Neural progenitor cell (in vitro differentiated cells): Measurements from ENCODE around the gene TBL1X. TPM values are rescaled to one million over a fixed set of nuclear protein-coding genes. Genes with fewer than 3 reads are reported as not detected.
A peak's percentile ranks its signal among the peaks of the same experiment; 100 is the strongest.

Source experiments
- DNase-seq: peaks from one replicate; pipeline ENCODE4 v3.0.0-alpha.2; 2016; ENCODE audit warnings: low spot score
- H2AFZ ChIP-seq: fragments of 200-600 bp; sonication (generic); replicated peaks from 2 replicates; pipeline ENCODE4 v1.6.1; 2016; ENCODE audit warnings: antibody characterized with exemption
- H3F3A ChIP-seq: fragments of 200-600 bp; sonication (generic); 2 replicates; pipeline ENCODE4 v1.6.1; 2016; ENCODE audit warnings: antibody characterized with exemption, low read depth
- H3K27ac ChIP-seq: fragments of 200-600 bp; sonication (generic); 2 replicates; pipeline ENCODE4 v1.5.1; 2016; ENCODE audit warnings: mild to moderate bottlenecking
- H3K27me3 ChIP-seq: fragments of 200-600 bp; sonication (generic); 2 replicates; pipeline ENCODE4 v1.6.1; 2016; ENCODE audit warnings: mild to moderate bottlenecking, moderate library complexity
- H3K36me3 ChIP-seq: fragments of 200-600 bp; sonication (generic); 2 replicates; pipeline ENCODE4 v1.5.1; 2016
- H3K4me1 ChIP-seq: fragments of 200-600 bp; sonication (generic); 2 replicates; pipeline ENCODE4 v1.6.1; 2016; ENCODE audit warnings: mixed run types
- H3K4me2 ChIP-seq: fragments of 200-600 bp; sonication (generic); 2 replicates; pipeline ENCODE4 v1.6.1; 2016
- H3K4me3 ChIP-seq: fragments of 200-600 bp; sonication (generic); 2 replicates; pipeline ENCODE4 v1.5.1; 2016
- H3K79me2 ChIP-seq: fragments of 200-600 bp; sonication (generic); 2 replicates; pipeline ENCODE4 v1.6.1; 2016; ENCODE audit warnings: low read depth
- H3K9ac ChIP-seq: fragments of 200-600 bp; sonication (generic); 2 replicates; pipeline ENCODE4 v1.6.1; 2016
- H3K9me3 ChIP-seq: fragments of 200-600 bp; sonication (generic); 2 replicates; pipeline ENCODE4 v1.5.1; 2016; ENCODE audit warnings: low read depth
- H4K20me1 ChIP-seq: fragments of 200-600 bp; sonication (generic); 2 replicates; pipeline ENCODE4 v1.6.1; 2016; ENCODE audit warnings: low read depth
- H3K27ac Mint-ChIP-seq: 3 replicates; pipeline ENCODE4 v1.8.0; 2021; ENCODE audit warnings: mixed read lengths
- H3K27me3 Mint-ChIP-seq: 2 replicates; pipeline ENCODE4 v1.8.0; 2022; ENCODE audit warnings: low read depth, mild to moderate bottlenecking, inconsistent platforms, moderate library complexity, mixed read lengths; ENCODE audit not compliant: insufficient read depth
- H3K36me3 Mint-ChIP-seq: 3 replicates; pipeline ENCODE4 v1.8.0; 2021; ENCODE audit warnings: mixed read lengths
- H3K4me1 Mint-ChIP-seq: 3 replicates; pipeline ENCODE4 v1.8.0; 2021; ENCODE audit warnings: mixed read lengths
- H3K4me3 Mint-ChIP-seq: 3 replicates; pipeline ENCODE4 v1.8.0; 2021; ENCODE audit warnings: mild to moderate bottlenecking, moderate library complexity, mixed read lengths
- H3K9me3 Mint-ChIP-seq: 3 replicates; pipeline ENCODE4 v1.8.0; 2020; ENCODE audit warnings: mixed read lengths
- CTCF ChIP-seq: fragments of 200-600 bp; sonication (generic); IDR thresholded peaks from 2 replicates; pipeline ENCODE4 v1.5.1; 2017; ENCODE audit warnings: antibody characterized with exemption, mild to moderate bottlenecking
- EZH2 ChIP-seq: fragments of 200-600 bp; sonication (generic); IDR thresholded peaks from 2 replicates; pipeline ENCODE4 v1.6.1; 2017; ENCODE audit warnings: antibody characterized with exemption, mild to moderate bottlenecking, moderate library complexity
- EZH2phosphoT487 ChIP-seq: fragments of 200-600 bp; sonication (generic); IDR thresholded peaks from 2 replicates; pipeline ENCODE4 v1.6.1; 2017; ENCODE audit warnings: antibody characterized with exemption
- total RNA-seq: library from RNA; depleted of rRNA; stranded (reverse); fragments of >200 nt; gene quantifications from 2 replicates; pipeline ENCODE4 v1.2.3, GENCODE V29; 2015; ENCODE audit warnings: low replicate concordance

TBL1X gene
- total RNA-seq, 1 donor from 2014 or later = 35.7 TPM

- H3K4me1 Mint-ChIP-seq = peaks cover 25% of the 10 kb centered on the region
- DNase-seq = no peak
- Histone ChIP-seq H3K79me2 (peaks cover 8% of the 10 kb centered on the region), H3K27me3 (no peaks in the 10 kb centered on the region), H3F3A (peaks cover 17% of the 10 kb centered on the region), H3K9me3 (no peaks in the 10 kb centered on the region), H4K20me1 (no peaks in the 10 kb centered on the region), H3K4me2 (no peak overlapping the region), H2AFZ (no peak overlapping the region), H3K4me1 (peaks cover 7% of the 10 kb centered on the region), H3K4me3 (no peak overlapping the region), H3K27ac (no peak overlapping the region), H3K9ac (no peak overlapping the region), H3K36me3 (no peaks in the 10 kb centered on the region)
- no peak overlapping the region for H3K4me3 Mint-ChIP-seq
- H3K27me3 Mint-ChIP-seq = peaks cover 5% of the 10 kb centered on the region
- TF ChIP-seq CTCF (no peak), EZH2 (no peak), EZH2phosphoT487 (no peak)
- H3K36me3 Mint-ChIP-seq = no peaks in the 10 kb centered on the region
- H3K9me3 Mint-ChIP-seq = peaks cover 4% of the 10 kb centered on the region
- H3K27ac Mint-ChIP-seq = no peak overlapping the region
These were observed 3.8 kb upstream of the TBL1X start for GRCh38 chrX:9461087-9461486.

- Histone ChIP-seq H3K36me3 (no peaks in the 10 kb centered on the region), H3K4me3 (no peak overlapping the region), H3K27ac (peak overlapping the region; percentile 43), H3K27me3 (no peaks in the 10 kb centered on the region), H3K79me2 (peaks cover 22% of the 10 kb centered on the region), H3F3A (peaks cover 17% of the 10 kb centered on the region), H4K20me1 (peaks cover 12% of the 10 kb centered on the region), H3K4me2 (peak overlapping the region; percentile 50), H2AFZ (no peak overlapping the region), H3K9me3 (no peaks in the 10 kb centered on the region), H3K9ac (no peak overlapping the region), H3K4me1 (peaks cover 15% of the 10 kb centered on the region)
- Mint-ChIP-seq H3K9me3 (peaks cover 4% of the 10 kb centered on the region), H3K4me1 (peaks cover 38% of the 10 kb centered on the region), H3K4me3 (peak overlapping the region; percentile 82), H3K27ac (peak overlapping the region; percentile 17), H3K36me3 (no peaks in the 10 kb centered on the region), H3K27me3 (peaks cover 7% of the 10 kb centered on the region)
- no peak for TF ChIP-seq EZH2phosphoT487
- TF ChIP-seq CTCF = no peak
- TF ChIP-seq EZH2 = no peak
- no peak for DNase-seq
These were observed 2.4 kb upstream of the TBL1X start for GRCh38 chrX:9462456-9462855.

GRCh38 chrX:9465380-9466123, 694 bp downstream of the TBL1X start:
- peaks cover 39% of the 10 kb centered on the region for H4K20me1 ChIP-seq
- H3K9ac ChIP-seq = no peak overlapping the region
- H3K4me3 ChIP-seq = peak overlapping the region; percentile 78
- H3K36me3 ChIP-seq = no peaks in the 10 kb centered on the region
- peaks cover 17% of the 10 kb centered on the region for H3F3A ChIP-seq
- Mint-ChIP-seq H3K4me3 (peak overlapping the region; percentile 81), H3K4me1 (peaks cover 45% of the 10 kb centered on the region), H3K27me3 (peaks cover 10% of the 10 kb centered on the region), H3K36me3 (peaks cover 19% of the 10 kb centered on the region), H3K9me3 (peaks cover 5% of the 10 kb centered on the region), H3K27ac (no peak overlapping the region)
- no peaks in the 10 kb centered on the region for H3K27me3 ChIP-seq
- no peaks in the 10 kb centered on the region for H3K9me3 ChIP-seq
- H3K79me2 ChIP-seq = peaks cover 53% of the 10 kb centered on the region
- TF ChIP-seq EZH2phosphoT487 = no peak
- no peak for TF ChIP-seq CTCF
- no peak for TF ChIP-seq EZH2
- H3K4me1 ChIP-seq = peaks cover 21% of the 10 kb centered on the region
- no peak overlapping the region for H3K27ac ChIP-seq
- DNase-seq = peak; percentile 40
- H2AFZ ChIP-seq = no peak overlapping the region
- H3K4me2 ChIP-seq = peak overlapping the region; percentile 82
